SK-N-SH (cell line): ENCODE results near the gene TTC7B. TPM values are rescaled to one million over a fixed set of nuclear protein-coding genes. Genes with fewer than 3 reads are reported as not detected.

Experiments
- CTCF ChIA-PET: fragments of 300-600, 350-600 bp; formaldehyde crosslinking; extraction: SDS; loops from one replicate; lab custom pipeline; 2021; lab: Yijun Ruan, JAX
- POLR2A ChIA-PET: fragments of 350-600 bp; sonication (Branson Sonifier 250); formaldehyde crosslinking; extraction: SDS; loops from one replicate; lab custom pipeline; 2020; ENCODE audit warnings: antibody characterized with exemption, inconsistent platforms; lab: Yijun Ruan, JAX
- DNase-seq: peaks from one replicate; pipeline ENCODE4 v3.0.0; 2012
- H2AFZ ChIP-seq: fragments of 200-600 bp; sonication (generic); 2 replicates; pipeline ENCODE4 v1.8.1; 2016; ENCODE audit warnings: antibody characterized with exemption, mild to moderate bottlenecking, low read depth
- H3F3A ChIP-seq: fragments of 200-600 bp; sonication (generic); replicated peaks from 2 replicates; pipeline ENCODE3; 2016; ENCODE audit warnings: antibody characterized with exemption, mild to moderate bottlenecking; ENCODE audit not compliant: insufficient read depth
- H3K27ac ChIP-seq, 2 experiments: fragments of 200-500 bp in 1 of 2; fragments of 200-600 bp in 1 of 2; sonication (Bioruptor generic) in 1 of 2; sonication (generic), shearing (Covaris generic) in 1 of 2; 2 replicates each; pipeline versions ENCODE4 v1.5.1 to v1.6.1; 2014 to 2016; ENCODE audit warnings: low read depth in 2 of 2, inconsistent platforms in 1 of 2, low read length in 1 of 2, mild to moderate bottlenecking in 1 of 2, mixed read lengths in 1 of 2
- H3K27me3 ChIP-seq: fragments of 200-600 bp; sonication (generic), shearing (Covaris generic); 2 replicates; pipeline ENCODE4 v1.6.1; 2016; ENCODE audit warnings: mixed run types; ENCODE audit not compliant: insufficient read depth
- H3K36me3 ChIP-seq, 2 experiments: fragments of 200-500 bp in 1 of 2; fragments of 200-600 bp in 1 of 2; sonication (Bioruptor generic) in 1 of 2; sonication (generic) in 1 of 2; replicated peaks in 1 of 2; 2 replicates each; pipeline versions ENCODE3 to v1.5.1; 2014 to 2016; ENCODE audit warnings: low read length in 1 of 2, mild to moderate bottlenecking in 1 of 2; ENCODE audit not compliant: insufficient read depth in 2 of 2, control insufficient read depth in 1 of 2
- H3K4me1 ChIP-seq, 2 experiments: fragments of 200-500 bp in 1 of 2; fragments of 200-600 bp in 1 of 2; sonication (Bioruptor generic) in 1 of 2; sonication (generic), shearing (Covaris generic) in 1 of 2; 2 replicates each; pipeline versions ENCODE4 v1.5.1 to v1.6.1; 2014 to 2016; ENCODE audit warnings: low read depth in 1 of 2, low read length in 1 of 2, mixed run types in 1 of 2; ENCODE audit not compliant: insufficient read depth in 2 of 2, control insufficient read depth in 1 of 2
- H3K4me2 ChIP-seq: fragments of 200-600 bp; sonication (generic), shearing (Covaris generic); 2 replicates; pipeline ENCODE4 v1.6.1; 2017; ENCODE audit warnings: mixed run types
- H3K4me3 ChIP-seq, 2 experiments: fragments of 200-500 bp in 1 of 2; fragments of 200-600 bp in 1 of 2; sonication (Bioruptor generic) in 1 of 2; sonication (generic), shearing (Covaris generic) in 1 of 2; 2 replicates each; pipeline versions ENCODE4 v1.5.1 to v1.8.1; 2014 to 2016; ENCODE audit warnings: low read depth in 2 of 2, inconsistent platforms in 1 of 2, low read length in 1 of 2, mild to moderate bottlenecking in 1 of 2, mixed read lengths in 1 of 2, moderate library complexity in 1 of 2
- H3K79me2 ChIP-seq: fragments of 200-600 bp; sonication (generic); 2 replicates; pipeline ENCODE4 v1.8.1; 2017; ENCODE audit warnings: mild to moderate bottlenecking; ENCODE audit not compliant: insufficient read depth
- H3K9ac ChIP-seq: fragments of 200-600 bp; sonication (generic); 2 replicates; pipeline ENCODE4 v1.6.1; 2017; ENCODE audit warnings: mixed run types
- H3K9me2 ChIP-seq: fragments of 200-600 bp; sonication (generic); 2 replicates; pipeline ENCODE4 v1.6.1; 2017; ENCODE audit warnings: mixed run types
- H3K9me3 ChIP-seq: fragments of 200-600 bp; sonication (generic); 2 replicates; pipeline ENCODE4 v1.6.1; 2017; ENCODE audit warnings: mixed run types, mild to moderate bottlenecking, moderate library complexity
- H4K20me1 ChIP-seq: fragments of 200-600 bp; sonication (generic); 2 replicates; pipeline ENCODE4 v1.6.1; 2017; ENCODE audit warnings: mild to moderate bottlenecking, mixed run types; ENCODE audit not compliant: insufficient read depth
- CTCF ChIP-seq: fragments of 200-600 bp; sonication (generic); IDR thresholded peaks from 2 replicates; pipeline ENCODE4 v1.6.1; 2017; ENCODE audit warnings: antibody characterized with exemption, mild to moderate bottlenecking, moderate library complexity
- EP300 ChIP-seq, 2 experiments: IDR thresholded peaks; 2 replicates each; pipeline versions ENCODE4 v1.4.0 to v1.6.1; 2012; ENCODE audit warnings: borderline replicate concordance in 1 of 2, low read depth in 1 of 2, low read length in 1 of 2
- FOSL2 ChIP-seq: IDR thresholded peaks from 2 replicates; pipeline ENCODE4 v1.4.0; 2012; ENCODE audit warnings: low read depth, mild to moderate bottlenecking, moderate library complexity, borderline replicate concordance
- FOXM1 ChIP-seq: IDR thresholded peaks from 2 replicates; pipeline ENCODE4 v1.4.0; 2012; ENCODE audit warnings: low read depth, mild to moderate bottlenecking
- IRF3 ChIP-seq: fragments of 150-350 bp; IDR thresholded peaks from 2 replicates; pipeline ENCODE4 v1.6.1; 2016; ENCODE audit warnings: mild to moderate bottlenecking, low read depth, low read length
- MAX ChIP-seq: IDR thresholded peaks from 2 replicates; pipeline ENCODE4 v1.4.0; 2012; ENCODE audit warnings: low read depth
- MEF2A ChIP-seq: IDR thresholded peaks from 2 replicates; pipeline ENCODE4 v1.4.0; 2012; ENCODE audit warnings: low read depth, borderline replicate concordance
- NFIC ChIP-seq: IDR thresholded peaks from 2 replicates; pipeline ENCODE4 v1.4.0; 2012; ENCODE audit warnings: borderline replicate concordance
- NRF1 ChIP-seq: IDR thresholded peaks from 2 replicates; pipeline ENCODE4 v1.6.1; 2012; ENCODE audit warnings: low read depth, mild to moderate bottlenecking, low read length
- RAD21 ChIP-seq: IDR thresholded peaks from 2 replicates; pipeline ENCODE4 v1.6.1; 2012; ENCODE audit warnings: mild to moderate bottlenecking, low read length
- RCOR1 ChIP-seq: fragments of 150-350 bp; IDR thresholded peaks from 2 replicates; pipeline ENCODE4 v1.6.1; 2017; ENCODE audit warnings: antibody characterized with exemption, low read length
- RFX5 ChIP-seq: IDR thresholded peaks from 2 replicates; pipeline ENCODE4 v1.6.1; 2012; ENCODE audit warnings: mild to moderate bottlenecking, improper control_type of control experiment, low read length
- SIN3A ChIP-seq: IDR thresholded peaks from 2 replicates; pipeline ENCODE4 v1.6.1; 2012; ENCODE audit warnings: low read depth, mild to moderate bottlenecking, low read length, moderate library complexity, borderline replicate concordance
- SMC3 ChIP-seq: IDR thresholded peaks from 2 replicates; pipeline ENCODE4 v1.6.1; 2012; ENCODE audit warnings: low read depth, low read length, improper control_type of control experiment
- TAF1 ChIP-seq: IDR thresholded peaks from 2 replicates; pipeline ENCODE4 v1.6.1; 2012; ENCODE audit warnings: low read depth, mild to moderate bottlenecking, low read length, moderate library complexity, borderline replicate concordance
- USF1 ChIP-seq: IDR thresholded peaks from 2 replicates; pipeline ENCODE4 v1.4.0; 2012; ENCODE audit warnings: low read depth, borderline replicate concordance
- WGBS: methylation state at CpG from one replicate; pipeline ENCODE4 v1.1.6; 2017; ENCODE audit warnings: low lambda C conversion rate; 5-methylcytosine and 5-hydroxymethylcytosine counted together
- polyA plus RNA-seq, 3 experiments: library from polyadenylated mRNA; depleted of rRNA; stranded (reverse); fragments of >200 nt; gene quantifications; 2 replicates each; pipeline ENCODE4 v1.2.3, GENCODE V29; 2012

The TTC7B gene
- polyA plus RNA-seq, 1 of the 3 experiments (the other 2 are of a cell fraction): 43.1 TPM

- H2AFZ ChIP-seq: 0 out of 2 replicates have a peak overlapping the region, but pooled peaks have one; percentile 11
- DNase-seq: no peak
- no peak overlapping the region for H3K27ac ChIP-seq
- TF ChIP-seq SIN3A (no peak), CTCF (no peak), IRF3 (no peak), FOXM1 (no peak), MAX (no peak), NFIC (no peak), MEF2A (no peak), EP300 (IDR thresholded peaks at IDR 0.05; ENCODE audit: borderline replicate concordance in 1 of 2, low read depth in 1 of 2, low read length in 1 of 2) (no peak), NRF1 (no peak), USF1 (no peak), TAF1 (no peak), FOSL2 (no peak), RFX5 (no peak), RAD21 (no peak), SMC3 (no peak), RCOR1 (no peak)
- H3K9me3 ChIP-seq: no peaks in the 10 kb centered on the region
- 35% methylated on average over 3 of the region's 3 CpGs for WGBS
- H3F3A ChIP-seq: no peaks in the 10 kb centered on the region
- no peak overlapping the region for H3K9ac ChIP-seq
- no peaks in the 10 kb centered on the region for H3K36me3 ChIP-seq
- no peaks in the 10 kb centered on the region for H3K4me1 ChIP-seq
- H3K4me3 ChIP-seq: no peak overlapping the region
- H3K79me2 ChIP-seq: no peaks in the 10 kb centered on the region
- H3K9me2 ChIP-seq: no peaks in the 10 kb centered on the region
- POLR2A ChIA-PET: no interaction called here
- CTCF ChIA-PET: interaction anchor here (0.7 to 1.2 kb wide), 2 partner anchors 134 to 321 kb away, joined by 3 read pairs; no protein-coding TSS in a partner anchor
- no peaks in the 10 kb centered on the region for H4K20me1 ChIP-seq
- H3K27me3 ChIP-seq: no peaks in the 10 kb centered on the region
- no peak overlapping the region for H3K4me2 ChIP-seq
These were observed 34.3 kb upstream of the TTC7B start for GRCh38 chr14:90850487-90850886.
